ENCODE results near the gene PACRG. TPM values are rescaled to one million over a fixed set of nuclear protein-coding genes. Genes with fewer than 3 reads are reported as not detected.

Gene PACRG
- total and polyA plus RNA-seq, 2 of the 4 experiments (the other 2 are of a cell fraction): not detected

DNA sequence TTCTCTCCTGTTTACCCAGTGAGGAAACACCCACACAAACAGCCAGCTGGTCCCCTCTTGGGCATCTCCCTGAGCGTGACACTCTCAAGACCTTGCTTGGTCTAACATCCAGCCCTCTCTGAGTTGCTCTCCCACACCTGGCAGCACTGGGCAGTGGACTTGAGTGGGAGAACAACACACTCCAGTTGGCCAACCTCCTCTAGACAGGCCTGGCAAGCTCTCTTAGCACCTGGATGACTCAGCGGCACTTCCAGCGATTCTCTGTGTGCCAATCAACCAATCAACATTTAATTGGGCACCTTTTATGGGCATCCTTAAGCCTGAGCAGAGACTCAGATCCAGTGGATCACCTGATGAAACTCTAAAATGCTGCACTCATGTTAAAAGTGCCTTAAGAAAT, 610.2 kb downstream of the PACRG start:
- intact Hi-C loops (cut with micrococcal nuclease): no loop called here
- DNase-seq: no peak
- dilution Hi-C loops (cut with HindIII; ENCODE audit: low sequenced_read_pairs, unreplicated experiment): no loop called here
- ATAC-seq (ENCODE audit: low read depth): no peak
- Histone ChIP-seq H3K14ac (replicated peaks; ENCODE audit: low read depth, low read length) (no peak overlapping the region), H2BK20ac (ENCODE audit: low read depth, low read length) (no peak overlapping the region), H3K36me3 (ENCODE audit: control insufficient read depth, insufficient read depth, low read length) (no peaks in the 10 kb centered on the region), H3K9me3 (ENCODE audit: control insufficient read depth, insufficient read depth, low read length) (no peaks in the 10 kb centered on the region), H4K8ac (ENCODE audit: low read depth in 2 of 2, low read length in 2 of 2) (no peak overlapping the region), H3K4me3 (ENCODE audit: insufficient read depth, low read depth, low read length) (no peak overlapping the region), H2BK120ac (ENCODE audit: low read depth, low read length) (no peak overlapping the region), H2AK5ac (ENCODE audit: low read depth, low read length) (no peak overlapping the region), H3K27me3 (ENCODE audit: control insufficient read depth, insufficient read depth, low read length) (no peaks in the 10 kb centered on the region), H3K27ac (ENCODE audit: insufficient read depth, low read length) (no peak overlapping the region), H3K23ac (ENCODE audit: low read depth, low read length) (no peak overlapping the region), H4K5ac (ENCODE audit: low read depth, low read length) (no peak overlapping the region), H3K9me1 (ENCODE audit: insufficient read depth, low read length) (no peaks in the 10 kb centered on the region), H3K18ac (ENCODE audit: low read depth, low read length) (no peak overlapping the region), H3K79me1 (ENCODE audit: low read depth in 1 of 2, low read length in 2 of 2) (no peaks in the 10 kb centered on the region), H3K4me2 (ENCODE audit: low read depth, low read length) (no peak overlapping the region), H4K20me1 (ENCODE audit: insufficient read depth, low read length) (no peaks in the 10 kb centered on the region), H4K91ac (ENCODE audit: insufficient read depth, low read depth, low read length) (no peak overlapping the region), H2BK15ac (ENCODE audit: low read depth, low read length) (no peak overlapping the region), H3K4ac (ENCODE audit: low read depth, low read length) (no peak overlapping the region), H3K56ac (ENCODE audit: extremely low read depth, insufficient read depth, low read length) (no peak overlapping the region), H2AK9ac (replicated peaks; ENCODE audit: low read depth, low read length, poor library complexity) (no peak overlapping the region), H2BK5ac (ENCODE audit: low read depth, low read length, poor library complexity, severe bottlenecking) (no peak overlapping the region), H3K4me1 (ENCODE audit: control insufficient read depth, insufficient read depth, low read length) (no peaks in the 10 kb centered on the region), H2AFZ (replicated peaks; ENCODE audit: low read length, poor library complexity) (no peak overlapping the region), H3K9ac (ENCODE audit: low read depth, low read length) (no peak overlapping the region)
- BruUV-seq (replicated peaks): no TSS peak
- no CpG with 5 or more reads among the region's 3 CpGs for WGBS, 2 experiments (ENCODE audit: extremely low coverage in 2 of 2, insufficient read length in 1 of 2)
- ChIA-PET CTCF (no interaction called here), POLR2A (ENCODE audit: unreplicated experiment) (no interaction called here)
- in situ Hi-C loops (cut with MboI; ENCODE audit: low sequenced_read_pairs): no loop called here
- TF ChIP-seq RAD21 (IDR thresholded peaks at IDR 0.05; ENCODE audit: low read length) (no peak), MXI1 (IDR thresholded peaks at IDR 0.05; ENCODE audit: borderline replicate concordance, low read depth, low read length) (no peak), BHLHE40 (IDR thresholded peaks at IDR 0.05; ENCODE audit: low read depth, low read length) (no peak), SMC3 (IDR thresholded peaks at IDR 0.05; ENCODE audit: low read depth, low read length) (no peak), CTCF (conservative IDR thresholded peaks at IDR 0.05; ENCODE audit: low read depth, low read length) (no peak), NFE2L2 (IDR thresholded peaks at IDR 0.05; ENCODE audit: low read depth, low read length) (no peak), RCOR1 (IDR thresholded peaks at IDR 0.05; ENCODE audit: insufficient replicate concordance, low read length) (no peak), CEBPB (IDR thresholded peaks at IDR 0.05; ENCODE audit: low read depth, low read length) (no peak), POLR2A (IDR thresholded peaks at IDR 0.05; ENCODE audit: low read depth, low read length) (no peak), MAFK (IDR thresholded peaks at IDR 0.05; ENCODE audit: low read depth, low read length) (no peak)
- TF ChIP-seq, protein P1, sequence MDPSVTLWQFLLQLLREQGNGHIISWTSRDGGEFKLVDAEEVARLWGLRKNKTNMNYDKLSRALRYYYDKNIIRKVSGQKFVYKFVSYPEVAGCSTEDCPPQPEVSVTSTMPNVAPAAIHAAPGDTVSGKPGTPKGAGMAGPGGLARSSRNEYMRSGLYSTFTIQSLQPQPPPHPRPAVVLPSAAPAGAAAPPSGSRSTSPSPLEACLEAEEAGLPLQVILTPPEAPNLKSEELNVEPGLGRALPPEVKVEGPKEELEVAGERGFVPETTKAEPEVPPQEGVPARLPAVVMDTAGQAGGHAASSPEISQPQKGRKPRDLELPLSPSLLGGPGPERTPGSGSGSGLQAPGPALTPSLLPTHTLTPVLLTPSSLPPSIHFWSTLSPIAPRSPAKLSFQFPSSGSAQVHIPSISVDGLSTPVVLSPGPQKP (IDR thresholded peaks at IDR 0.05; ENCODE audit: borderline replicate concordance, low read depth, low read length): no peak
- TF ChIP-seq, protein P2, sequence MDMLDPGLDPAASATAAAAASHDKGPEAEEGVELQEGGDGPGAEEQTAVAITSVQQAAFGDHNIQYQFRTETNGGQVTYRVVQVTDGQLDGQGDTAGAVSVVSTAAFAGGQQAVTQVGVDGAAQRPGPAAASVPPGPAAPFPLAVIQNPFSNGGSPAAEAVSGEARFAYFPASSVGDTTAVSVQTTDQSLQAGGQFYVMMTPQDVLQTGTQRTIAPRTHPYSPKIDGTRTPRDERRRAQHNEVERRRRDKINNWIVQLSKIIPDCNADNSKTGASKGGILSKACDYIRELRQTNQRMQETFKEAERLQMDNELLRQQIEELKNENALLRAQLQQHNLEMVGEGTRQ (IDR thresholded peaks at IDR 0.05; ENCODE audit: low read depth, low read length): no peak
